Breast epithelium (tissue), 3 donors: ENCODE results near the gene ST6GALNAC6.

Source experiments
- POLR2A ChIP-seq: fragments of 450-650 bp; IDR thresholded peaks from one replicate; pipeline ENCODE4 v1.6.1; 2016; ENCODE audit warnings: antibody characterized with exemption, mild to moderate bottlenecking, moderate library complexity
- POLR2AphosphoS5 ChIP-seq, 3 donors: sonication (generic); formaldehyde crosslinking; IDR thresholded peaks; one replicate each; pipeline ENCODE4 v1.6.1; 2017; ENCODE audit warnings: antibody characterized with exemption in 3 of 3
- TF ChIP-seq, protein P1 (sequence below), 3 donors: fragments of 450-650 bp; IDR thresholded peaks; one replicate each; pipeline ENCODE4 v1.5.1; 2016 to 2017; ENCODE audit warnings: antibody characterized with exemption in 3 of 3, mild to moderate bottlenecking in 3 of 3, moderate library complexity in 3 of 3

DNA sequence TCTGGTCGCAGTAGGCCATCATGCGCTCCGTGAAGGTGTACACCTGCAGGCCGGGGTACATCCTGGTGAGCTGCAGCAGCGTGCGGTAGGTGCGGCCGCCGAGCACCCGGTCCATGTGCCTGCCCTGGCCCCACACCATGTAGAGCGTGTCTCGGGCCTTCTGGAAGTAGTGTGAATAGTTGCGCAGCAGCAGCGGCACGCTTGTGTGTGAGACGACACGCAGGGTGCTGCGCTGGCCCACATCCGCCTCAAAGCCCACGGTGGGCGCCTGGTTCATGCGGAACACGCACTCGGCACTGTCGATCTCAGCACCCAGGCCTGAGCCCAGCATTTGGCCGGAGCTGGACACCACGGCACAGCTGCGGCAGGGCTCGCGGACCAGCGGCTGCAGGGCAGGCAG is 12.9 kb upstream of the ST6GALNAC6 start:
- TF ChIP-seq, protein P1, sequence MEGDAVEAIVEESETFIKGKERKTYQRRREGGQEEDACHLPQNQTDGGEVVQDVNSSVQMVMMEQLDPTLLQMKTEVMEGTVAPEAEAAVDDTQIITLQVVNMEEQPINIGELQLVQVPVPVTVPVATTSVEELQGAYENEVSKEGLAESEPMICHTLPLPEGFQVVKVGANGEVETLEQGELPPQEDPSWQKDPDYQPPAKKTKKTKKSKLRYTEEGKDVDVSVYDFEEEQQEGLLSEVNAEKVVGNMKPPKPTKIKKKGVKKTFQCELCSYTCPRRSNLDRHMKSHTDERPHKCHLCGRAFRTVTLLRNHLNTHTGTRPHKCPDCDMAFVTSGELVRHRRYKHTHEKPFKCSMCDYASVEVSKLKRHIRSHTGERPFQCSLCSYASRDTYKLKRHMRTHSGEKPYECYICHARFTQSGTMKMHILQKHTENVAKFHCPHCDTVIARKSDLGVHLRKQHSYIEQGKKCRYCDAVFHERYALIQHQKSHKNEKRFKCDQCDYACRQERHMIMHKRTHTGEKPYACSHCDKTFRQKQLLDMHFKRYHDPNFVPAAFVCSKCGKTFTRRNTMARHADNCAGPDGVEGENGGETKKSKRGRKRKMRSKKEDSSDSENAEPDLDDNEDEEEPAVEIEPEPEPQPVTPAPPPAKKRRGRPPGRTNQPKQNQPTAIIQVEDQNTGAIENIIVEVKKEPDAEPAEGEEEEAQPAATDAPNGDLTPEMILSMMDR (IDR thresholded peaks at IDR 0.05) = no peak
- no peak for TF ChIP-seq POLR2AphosphoS5 (IDR thresholded peaks at IDR 0.05)
- TF ChIP-seq POLR2A = no peak
